Fibroblast of pulmonary artery (primary cell): ENCODE data around the gene SETD7.

Experiments
- DNase-seq: peaks from one replicate; pipeline ENCODE4 v3.0.0-alpha.2; 2010; ENCODE audit warnings: low read depth
- H3K4me3 ChIP-seq: replicated peaks from 2 replicates; pipeline ENCODE4 v1.5.1; 2011; ENCODE audit warnings: low read depth, mild to moderate bottlenecking, control low read depth, low read length, moderate library complexity
- CTCF ChIP-seq: IDR thresholded peaks from 2 replicates; pipeline ENCODE4 v1.5.1; 2011; ENCODE audit warnings: mild to moderate bottlenecking, control low read depth, low read length, inconsistent platforms; ENCODE audit errors: missing control alignments

The SETD7 gene

GRCh38 chr4:139514382-139515059 is 41.5 kb downstream of the SETD7 start:
- H3K4me3 ChIP-seq, result no peak overlapping the region
- TF ChIP-seq CTCF, result no peak
- DNase-seq, result no peak

GRCh38 chr4:139511320-139511719 is 44.7 kb downstream of the SETD7 start:
- no peak overlapping the region for H3K4me3 ChIP-seq
- TF ChIP-seq CTCF, result no peak
- peak; percentile 47 for DNase-seq

GRCh38 chr4:139509727-139510410 is 46.1 kb downstream of the SETD7 start:
- peak; percentile 38 for DNase-seq
- TF ChIP-seq CTCF, result peak; percentile 51
- H3K4me3 ChIP-seq, result no peak overlapping the region

- no peak for DNase-seq
- H3K4me3 ChIP-seq, result no peak overlapping the region
- no peak for TF ChIP-seq CTCF
Observed at GRCh38 chr4:139508581-139509237, 47.3 kb downstream of the SETD7 start.

GRCh38 chr4:139506774-139507173 is 49.2 kb downstream of the SETD7 start:
- no peak overlapping the region for H3K4me3 ChIP-seq
- no peak for TF ChIP-seq CTCF
- no peak for DNase-seq

- DNase-seq, result no peak
- TF ChIP-seq CTCF, result no peak
- no peak overlapping the region for H3K4me3 ChIP-seq
Observed at GRCh38 chr4:139503622-139504166, 52.3 kb downstream of the SETD7 start.
